GM21526 (cell line): ENCODE data around the gene ROBO1.

Experiments
- ATAC-seq: cut with Tn5 transposase; IDR thresholded peaks from one replicate; pipeline ENCODE4 v1.9.1; 2021; ENCODE audit warnings: moderate library complexity; ENCODE audit not compliant: unreplicated experiment, low FRiP score

Gene ROBO1

DNA sequence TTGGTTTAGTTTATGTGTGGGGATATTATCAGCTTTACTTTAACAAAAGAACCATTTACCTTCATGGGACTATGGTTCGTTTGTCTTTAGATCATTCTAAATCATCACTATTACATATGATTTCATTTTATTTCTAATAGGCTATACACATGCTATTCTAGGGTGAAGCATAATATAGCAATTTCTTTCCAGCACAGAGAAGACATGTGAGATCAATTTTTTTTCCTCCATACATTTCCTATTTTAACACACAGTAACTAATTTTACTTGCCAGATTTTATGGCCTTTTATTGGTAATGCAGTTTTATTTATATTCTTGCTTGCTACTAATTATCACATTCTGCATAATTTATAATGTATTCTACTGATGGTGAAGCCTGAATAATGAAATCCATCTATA lies 287.1 kb downstream of the ROBO1 start:
- no peak for ATAC-seq

DNA sequence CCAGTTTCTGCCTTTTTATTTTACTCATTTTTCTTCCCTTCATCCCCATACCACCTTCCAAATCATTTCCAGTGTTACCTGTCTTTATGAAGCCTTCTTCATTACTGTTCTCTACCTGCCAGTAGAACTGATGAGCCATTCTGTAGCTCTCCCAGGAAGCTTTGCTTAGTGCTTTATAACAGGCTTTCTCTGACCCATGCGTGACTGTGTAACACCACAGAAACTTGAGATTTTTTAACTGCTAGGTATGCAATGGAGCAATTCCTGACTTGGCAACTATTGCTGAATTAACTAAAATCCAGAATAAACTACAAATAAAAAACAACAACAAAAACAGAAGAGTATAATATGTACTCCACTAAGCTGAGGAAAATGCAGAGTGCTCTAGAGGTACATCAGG lies 289.2 kb downstream of the ROBO1 start:
- ATAC-seq, result no peak

DNA sequence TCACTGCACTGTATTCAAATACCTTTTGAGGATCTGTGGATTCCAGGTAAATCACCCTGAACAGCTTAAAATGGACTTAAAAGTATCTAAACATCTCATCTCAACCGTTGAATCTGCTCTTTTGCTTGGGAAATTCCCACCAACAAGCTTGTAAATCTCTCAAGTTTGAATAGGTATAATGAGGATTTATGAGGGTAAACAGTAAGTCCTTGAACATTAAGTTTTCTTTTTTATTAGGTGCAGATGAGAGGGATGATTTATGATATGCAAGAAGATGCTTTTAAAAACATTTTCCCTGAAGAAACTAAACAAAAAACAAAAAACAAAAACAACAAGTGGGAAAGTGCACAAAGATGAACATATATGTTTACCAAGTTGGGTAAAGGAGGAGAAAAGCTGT lies 290.6 kb downstream of the ROBO1 start:
- no peak for ATAC-seq

DNA sequence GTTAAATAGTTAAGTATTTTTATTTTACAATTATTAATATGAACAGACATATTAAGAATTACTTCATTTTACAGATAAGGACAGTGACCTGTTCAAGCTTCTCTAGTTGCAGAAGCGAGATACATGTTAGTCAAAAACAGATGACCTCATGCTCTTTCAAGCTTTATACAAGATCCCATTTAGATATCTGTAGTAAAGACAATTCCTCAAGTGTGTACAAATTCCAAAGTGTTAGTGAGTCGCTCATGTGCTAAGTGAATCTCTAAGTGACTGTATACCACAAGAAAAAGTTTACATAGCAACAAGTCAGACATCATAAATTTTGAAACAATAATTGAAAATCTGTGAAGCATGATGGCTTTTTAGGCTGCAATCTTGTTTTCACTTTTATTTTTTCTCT lies 293.8 kb downstream of the ROBO1 start:
- ATAC-seq, result no peak

DNA sequence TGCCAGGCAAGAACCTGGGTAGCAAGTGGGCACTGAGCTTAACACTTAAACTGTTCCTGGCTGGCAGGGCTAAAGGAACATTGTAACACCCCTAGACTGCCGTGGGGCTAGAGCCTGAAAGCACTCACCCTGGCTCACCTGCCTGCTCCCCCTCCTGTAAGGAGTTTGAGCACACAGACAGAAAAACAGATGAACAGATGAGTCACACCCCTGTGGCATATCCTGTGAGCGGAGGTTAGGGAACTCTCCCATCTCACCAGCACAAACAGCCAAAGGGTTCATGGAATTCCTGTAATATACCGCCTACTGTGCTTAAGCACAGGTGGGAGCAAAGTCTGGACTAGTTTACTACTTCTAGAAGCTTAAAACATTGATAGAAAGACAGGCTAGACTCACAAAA lies 300.1 kb downstream of the ROBO1 start:
- ATAC-seq, result no peak

- no peak for ATAC-seq
These were observed 306.5 kb downstream of the ROBO1 start for GRCh38 chr3:79461129-79461792.

DNA sequence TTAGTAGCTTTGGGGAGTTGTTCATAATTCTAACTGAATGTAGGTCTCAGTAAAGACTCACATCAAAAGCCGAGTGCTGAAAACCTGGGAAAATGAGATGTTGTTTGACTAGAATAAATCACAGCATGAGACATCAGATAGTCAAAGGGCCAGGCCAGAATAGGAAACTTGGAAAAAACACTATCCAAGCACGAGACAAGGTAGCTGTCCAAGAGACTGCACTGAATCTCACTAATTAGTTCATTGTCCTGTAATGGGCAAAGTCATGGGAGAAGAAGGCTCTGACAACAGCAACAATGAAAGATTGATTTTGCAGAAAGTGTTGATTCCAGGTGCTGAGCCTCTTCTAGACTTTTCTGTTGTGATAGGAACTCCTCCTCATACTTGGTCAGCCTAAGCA lies 314.2 kb downstream of the ROBO1 start:
- no peak for ATAC-seq

DNA sequence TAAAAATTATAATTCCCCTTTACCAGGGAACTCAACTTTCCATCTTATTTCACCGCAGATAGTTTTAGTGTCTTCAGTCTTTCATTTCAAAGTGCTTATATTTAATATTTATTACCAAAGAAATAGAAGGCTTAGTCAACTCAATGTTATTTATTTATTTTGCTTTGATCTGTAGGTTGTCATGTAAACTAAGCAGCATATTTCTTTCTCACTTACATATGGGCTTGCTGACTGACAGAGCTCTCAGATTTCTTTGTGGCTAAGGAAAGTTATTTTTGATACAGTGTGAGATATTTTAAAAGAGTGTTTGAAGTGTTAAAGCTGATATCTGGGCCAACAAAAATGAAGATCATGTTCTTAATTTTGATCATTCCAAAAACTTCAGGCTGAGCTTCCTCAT lies 331.4 kb downstream of the ROBO1 start:
- ATAC-seq, result no peak

GRCh38 chr3:79427081-79427480 lies 340.7 kb downstream of the ROBO1 start:
- no peak for ATAC-seq

- ATAC-seq, result no peak
These were observed 343.0 kb downstream of the ROBO1 start for GRCh38 chr3:79424811-79425210.

GRCh38 chr3:79423417-79423816 lies 344.4 kb downstream of the ROBO1 start:
- ATAC-seq, result no peak

DNA sequence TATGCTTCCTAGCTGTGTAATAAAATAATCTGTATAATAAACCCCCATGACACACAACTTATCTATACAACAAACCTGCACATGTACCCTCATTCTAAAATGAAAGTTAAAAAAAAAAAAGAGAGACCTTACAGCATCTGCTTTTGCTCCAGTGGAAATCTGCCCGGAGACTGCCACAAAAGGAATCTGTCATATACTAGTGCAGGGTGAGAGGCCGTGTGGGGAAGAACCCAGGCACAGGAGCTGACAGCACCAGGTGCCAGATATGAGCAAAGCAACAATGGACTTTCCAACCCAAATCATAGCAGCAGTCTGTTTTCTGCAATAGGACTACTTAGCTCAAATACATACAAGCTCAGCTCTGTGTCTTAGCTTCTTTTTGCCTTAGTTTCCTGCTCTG lies 346.5 kb downstream of the ROBO1 start:
- no peak for ATAC-seq

GRCh38 chr3:79418855-79419621 lies 348.8 kb downstream of the ROBO1 start:
- ATAC-seq, result no peak

GRCh38 chr3:79415356-79415755 lies 352.4 kb downstream of the ROBO1 start:
- ATAC-seq, result no peak

GRCh38 chr3:79414806-79415205 lies 353.0 kb downstream of the ROBO1 start:
- no peak for ATAC-seq

- ATAC-seq, result no peak
These were observed 353.8 kb downstream of the ROBO1 start for GRCh38 chr3:79414035-79414434.

DNA sequence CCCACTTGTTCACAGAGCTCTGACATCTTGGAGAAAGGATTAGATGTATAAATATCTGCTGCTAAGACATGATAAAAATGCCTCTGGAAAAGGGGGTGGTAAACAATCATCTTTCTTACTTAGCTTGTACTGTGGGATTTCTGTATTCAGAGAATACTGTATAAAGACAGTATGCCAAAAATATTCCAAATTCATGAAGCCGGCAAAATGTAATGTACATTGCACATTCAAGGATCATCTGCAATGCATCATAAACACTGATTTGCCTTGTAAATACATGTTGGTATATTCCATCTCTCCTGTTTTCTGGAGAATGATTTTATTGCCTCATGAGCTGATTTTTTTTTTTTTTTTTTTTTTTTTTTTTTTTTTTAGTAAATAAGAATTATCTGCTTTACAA lies 355.3 kb downstream of the ROBO1 start:
- ATAC-seq, result no peak

DNA sequence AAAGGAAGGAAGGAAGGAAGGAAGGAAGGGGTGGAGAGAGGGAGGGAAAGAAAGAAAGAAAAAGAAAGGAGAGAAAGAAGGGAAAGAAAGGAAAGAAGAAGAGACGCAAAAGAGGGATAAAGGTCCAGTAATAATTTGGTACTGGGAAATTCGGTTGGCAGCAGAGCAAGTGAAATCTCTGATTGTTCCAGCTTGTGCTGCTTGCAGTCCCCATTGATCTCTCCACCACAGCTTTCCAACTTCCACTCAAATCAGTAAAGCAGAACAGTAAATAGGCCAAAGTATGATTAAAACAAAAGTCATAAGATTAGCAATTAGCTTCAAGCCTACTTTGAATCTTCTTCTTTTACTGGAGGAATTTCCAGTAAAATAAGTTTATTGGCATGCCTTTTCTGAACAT lies 357.2 kb downstream of the ROBO1 start:
- no peak for ATAC-seq

DNA sequence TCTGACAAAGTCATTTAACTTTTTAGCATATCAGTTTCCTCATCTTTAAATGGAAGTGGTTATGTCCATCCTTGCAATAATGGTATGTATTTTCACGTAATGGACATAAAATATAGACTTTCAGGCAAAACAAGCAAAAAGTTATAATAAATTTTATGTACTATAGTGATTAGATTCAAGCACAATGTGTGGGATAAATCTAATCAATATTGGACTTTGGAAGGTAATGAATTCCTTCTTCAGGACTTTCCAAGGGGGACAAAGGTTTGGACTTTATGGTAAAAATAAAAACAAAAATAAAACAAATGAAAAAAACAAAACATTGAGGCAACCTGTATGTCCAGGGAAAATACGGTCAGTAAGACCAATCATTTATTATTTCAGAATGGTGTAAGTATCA lies 357.7 kb downstream of the ROBO1 start:
- no peak for ATAC-seq

- no peak for ATAC-seq
These were observed 361.6 kb downstream of the ROBO1 start for GRCh38 chr3:79406175-79406574.

DNA sequence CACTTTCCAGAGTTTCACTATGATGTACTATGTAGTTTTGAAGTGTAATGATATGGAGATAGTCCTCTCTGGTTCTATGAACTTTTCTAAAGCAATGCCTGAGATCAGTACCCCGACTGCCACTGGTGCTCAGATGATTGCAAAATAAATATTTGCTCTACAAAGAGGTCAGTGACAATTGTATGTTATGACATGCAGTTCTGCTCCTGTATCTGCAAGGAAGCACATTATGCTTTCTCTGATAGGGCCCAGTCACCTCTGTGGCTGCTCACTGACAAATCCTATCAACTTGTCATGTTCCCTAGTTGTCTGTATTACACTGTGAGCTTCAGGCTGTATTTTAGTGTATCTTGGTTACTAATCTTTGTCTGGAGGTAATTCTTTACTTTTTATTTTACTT lies 362.6 kb downstream of the ROBO1 start:
- no peak for ATAC-seq

- no peak for ATAC-seq
These were observed 371.2 kb downstream of the ROBO1 start for GRCh38 chr3:79396595-79396994.
